HG03457 (cell line): ENCODE data around the gene ACBD6.

Source experiments
- ATAC-seq: cut with Tn5 transposase; IDR thresholded peaks from one replicate; pipeline ENCODE4 v1.9.1; 2021; ENCODE audit warnings: moderate number of reproducible peaks; ENCODE audit not compliant: unreplicated experiment

The ACBD6 gene

DNA sequence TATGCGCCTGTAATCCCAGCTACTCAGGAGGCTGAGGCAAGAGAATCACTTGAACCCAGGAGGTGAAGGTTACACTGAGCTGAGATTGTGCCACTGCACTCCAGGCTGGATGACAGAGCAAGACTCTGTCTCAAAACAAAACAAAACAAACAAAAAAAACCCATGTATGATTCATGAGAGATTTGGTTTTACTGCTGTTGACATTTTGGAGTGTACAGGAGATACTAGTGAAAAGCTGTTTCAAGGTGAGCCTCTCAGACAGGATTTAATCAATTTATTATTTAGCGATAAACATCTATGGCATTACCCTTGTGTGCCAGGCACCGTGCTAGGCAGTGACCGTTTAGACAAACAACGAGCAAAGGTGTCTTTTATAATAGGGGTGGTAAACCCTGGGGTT lies 255.8 kb downstream of the ACBD6 start:
- no peak for ATAC-seq

- ATAC-seq: no peak
Observed at GRCh38 chr1:180244840-180245239, 257.5 kb downstream of the ACBD6 start.

DNA sequence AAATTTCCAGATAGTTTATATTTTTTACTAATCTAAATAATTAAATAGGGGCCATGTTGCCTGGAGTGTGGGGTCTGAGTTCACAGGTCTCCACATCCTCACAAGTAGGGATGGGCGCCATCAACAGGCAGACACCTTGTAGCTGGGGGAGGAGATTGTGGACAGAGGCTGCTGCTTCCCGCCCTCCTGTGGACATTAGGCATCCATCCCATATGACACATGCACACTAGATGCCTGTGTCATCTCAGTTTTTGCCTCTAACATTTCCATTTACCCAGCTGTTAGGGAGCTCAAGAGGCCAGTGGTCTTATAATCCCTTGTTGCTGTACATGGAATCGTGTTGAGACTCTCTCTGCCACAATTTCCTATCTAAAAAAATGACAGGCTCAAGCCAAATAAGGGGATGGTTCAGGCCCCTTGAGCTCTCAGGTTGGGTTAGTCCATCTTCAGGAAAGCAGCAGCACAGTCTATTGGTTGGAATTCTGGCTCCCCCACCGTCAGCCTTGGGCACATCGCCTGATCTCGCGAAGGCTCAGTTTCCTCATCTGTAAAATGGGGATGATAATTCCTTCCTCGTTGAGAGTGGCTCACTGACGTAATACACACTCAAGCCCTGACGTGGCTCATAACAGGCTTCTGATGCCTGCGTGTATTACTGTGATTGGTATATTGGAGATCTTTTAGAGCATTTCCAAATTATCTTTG lies 258.7 kb downstream of the ACBD6 start:
- ATAC-seq: no peak

GRCh38 chr1:180241716-180242544 lies 260.4 kb downstream of the ACBD6 start:
- no peak for ATAC-seq

- ATAC-seq: no peak
Observed at GRCh38 chr1:180239145-180240096, 263.0 kb downstream of the ACBD6 start.

GRCh38 chr1:180238675-180239074 lies 263.7 kb downstream of the ACBD6 start:
- ATAC-seq: no peak
